ENCODE results near the gene CRLF2.
"Not testable (repeated sequence)": the region's sequence is repeated elsewhere in the genome, so short reads cannot be mapped to it uniquely, and the experiment has no call there.

Gene CRLF2

DNA sequence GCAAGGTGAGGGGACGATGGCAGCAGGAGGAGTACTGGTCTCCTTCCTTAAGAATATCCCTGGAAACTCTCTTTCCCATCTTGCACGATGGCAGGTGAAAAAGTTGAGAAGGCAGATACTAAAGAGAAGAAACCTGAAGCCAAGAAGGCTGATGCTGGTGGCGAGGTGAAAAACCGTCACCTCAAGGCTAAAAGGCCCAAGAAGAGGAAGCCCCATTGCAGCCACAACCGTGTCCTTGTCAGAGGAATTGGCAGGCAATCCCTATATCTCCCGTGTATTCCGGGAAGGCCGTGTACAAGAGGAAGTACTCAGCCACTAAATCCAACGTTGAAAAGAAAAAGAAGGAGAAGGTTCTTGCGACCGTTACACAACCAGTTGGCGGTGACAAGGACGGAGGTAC is 40.0 kb downstream of the CRLF2 start:
- no peak for DNase-seq (ENCODE audit: extremely low spot score)
- POLR2A ChIA-PET = no interaction called here
- CTCF ChIA-PET = no interaction called here
- TF ChIP-seq, protein P1, sequence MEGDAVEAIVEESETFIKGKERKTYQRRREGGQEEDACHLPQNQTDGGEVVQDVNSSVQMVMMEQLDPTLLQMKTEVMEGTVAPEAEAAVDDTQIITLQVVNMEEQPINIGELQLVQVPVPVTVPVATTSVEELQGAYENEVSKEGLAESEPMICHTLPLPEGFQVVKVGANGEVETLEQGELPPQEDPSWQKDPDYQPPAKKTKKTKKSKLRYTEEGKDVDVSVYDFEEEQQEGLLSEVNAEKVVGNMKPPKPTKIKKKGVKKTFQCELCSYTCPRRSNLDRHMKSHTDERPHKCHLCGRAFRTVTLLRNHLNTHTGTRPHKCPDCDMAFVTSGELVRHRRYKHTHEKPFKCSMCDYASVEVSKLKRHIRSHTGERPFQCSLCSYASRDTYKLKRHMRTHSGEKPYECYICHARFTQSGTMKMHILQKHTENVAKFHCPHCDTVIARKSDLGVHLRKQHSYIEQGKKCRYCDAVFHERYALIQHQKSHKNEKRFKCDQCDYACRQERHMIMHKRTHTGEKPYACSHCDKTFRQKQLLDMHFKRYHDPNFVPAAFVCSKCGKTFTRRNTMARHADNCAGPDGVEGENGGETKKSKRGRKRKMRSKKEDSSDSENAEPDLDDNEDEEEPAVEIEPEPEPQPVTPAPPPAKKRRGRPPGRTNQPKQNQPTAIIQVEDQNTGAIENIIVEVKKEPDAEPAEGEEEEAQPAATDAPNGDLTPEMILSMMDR (IDR thresholded peaks at IDR 0.05; ENCODE audit: control extremely low read depth, extremely low read depth, low read depth, missing control alignments) = no peak

- POLR2A ChIA-PET; DNase-seq (ENCODE audit: extremely low spot score); CTCF ChIA-PET: not testable (repeated sequence)
Observed at GRCh38 chrX:1171915-1172314, 40.5 kb downstream of the CRLF2 start.

GRCh38 chrX:1170243-1170642 is 42.2 kb downstream of the CRLF2 start:
- TF ChIP-seq, protein P1 (IDR thresholded peaks at IDR 0.05; ENCODE audit: control extremely low read depth, extremely low read depth, low read depth, missing control alignments) = no peak
- CTCF ChIA-PET = no interaction called here
- no peak for DNase-seq (ENCODE audit: extremely low spot score)
- POLR2A ChIA-PET = no interaction called here

DNA sequence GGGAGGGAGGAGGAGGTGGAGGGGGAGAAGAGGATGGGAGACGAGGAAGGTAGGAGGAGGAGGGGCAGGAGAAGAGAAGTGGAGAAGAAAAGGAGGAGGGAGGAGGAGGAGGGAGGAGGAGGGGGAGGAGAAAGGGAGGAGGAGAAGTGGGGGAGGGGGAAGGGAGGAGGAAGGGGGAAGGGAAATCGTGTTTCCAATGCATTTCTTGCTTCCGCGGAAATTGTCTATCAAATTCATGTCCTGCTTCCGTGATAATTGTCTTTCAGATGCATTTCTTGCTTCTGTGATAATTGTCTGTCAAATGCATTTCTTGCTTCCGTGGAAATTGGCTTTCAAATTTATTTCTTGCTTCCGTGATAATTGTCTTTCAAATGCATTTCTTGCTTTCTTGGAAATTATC is 43.3 kb downstream of the CRLF2 start:
- DNase-seq (ENCODE audit: extremely low spot score) = no peak
- CTCF ChIA-PET = no interaction called here
- TF ChIP-seq, protein P1 (IDR thresholded peaks at IDR 0.05; ENCODE audit: control extremely low read depth, extremely low read depth, low read depth, missing control alignments) = no peak
- POLR2A ChIA-PET = no interaction called here

GRCh38 chrX:1167918-1168481 is 44.4 kb downstream of the CRLF2 start:
- ChIA-PET POLR2A (no interaction called here), CTCF (no interaction called here)
- TF ChIP-seq, protein P1 (IDR thresholded peaks at IDR 0.05; ENCODE audit: control extremely low read depth, extremely low read depth, low read depth, missing control alignments) = no peak
- DNase-seq (ENCODE audit: extremely low spot score) = no peak

GRCh38 chrX:1167466-1167865 is 45.0 kb downstream of the CRLF2 start:
- POLR2A ChIA-PET = no interaction called here
- TF ChIP-seq, protein P1 (IDR thresholded peaks at IDR 0.05; ENCODE audit: control extremely low read depth, extremely low read depth, low read depth, missing control alignments) = no peak
- CTCF ChIA-PET = no interaction called here
- no peak for DNase-seq (ENCODE audit: extremely low spot score)

GRCh38 chrX:1165535-1166196 is 46.8 kb downstream of the CRLF2 start:
- TF ChIP-seq, protein P1 (IDR thresholded peaks at IDR 0.05; ENCODE audit: control extremely low read depth, extremely low read depth, low read depth, missing control alignments) = no peak
- ChIA-PET POLR2A (no interaction called here), CTCF (no interaction called here)
- DNase-seq (ENCODE audit: extremely low spot score) = no peak
